Effector CD8-positive, alpha-beta T cell (primary cell): Measurements from ENCODE around the gene SLC7A1.

Experiments
- DNase-seq: peaks from one replicate; lab custom pipeline; 2025; lab: John Stamatoyannopoulos, UW

SLC7A1 gene

DNA sequence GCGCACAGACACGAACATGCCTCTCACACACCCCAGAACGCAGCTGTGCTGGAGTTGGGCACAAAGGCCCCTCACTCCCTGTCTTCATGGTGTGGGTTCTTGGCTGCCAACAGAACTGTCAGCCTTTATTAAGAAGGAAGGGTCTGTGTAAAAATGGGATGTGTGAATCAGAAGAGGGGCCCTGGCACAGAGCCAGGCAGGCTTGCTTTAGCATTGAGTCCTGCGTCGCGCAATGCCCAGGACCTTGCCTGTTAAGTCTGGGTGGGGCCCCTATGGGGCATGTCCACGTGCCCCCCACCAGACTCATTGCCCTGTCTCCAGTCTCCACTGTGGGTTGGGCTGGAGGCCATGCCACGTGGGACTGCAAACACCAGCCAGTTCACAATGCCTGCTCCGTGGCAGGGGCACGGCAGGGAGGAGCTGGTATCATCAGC, 84.8 kb downstream of the SLC7A1 start:
- no peak for DNase-seq

- DNase-seq = no peak
Measured at GRCh38 chr13:29509999-29510589, 85.4 kb downstream of the SLC7A1 start.

GRCh38 chr13:29508876-29509252, 86.6 kb downstream of the SLC7A1 start:
- DNase-seq = no peak

- DNase-seq = peak; percentile 63
Measured at GRCh38 chr13:29508130-29508875, 87.2 kb downstream of the SLC7A1 start.

DNA sequence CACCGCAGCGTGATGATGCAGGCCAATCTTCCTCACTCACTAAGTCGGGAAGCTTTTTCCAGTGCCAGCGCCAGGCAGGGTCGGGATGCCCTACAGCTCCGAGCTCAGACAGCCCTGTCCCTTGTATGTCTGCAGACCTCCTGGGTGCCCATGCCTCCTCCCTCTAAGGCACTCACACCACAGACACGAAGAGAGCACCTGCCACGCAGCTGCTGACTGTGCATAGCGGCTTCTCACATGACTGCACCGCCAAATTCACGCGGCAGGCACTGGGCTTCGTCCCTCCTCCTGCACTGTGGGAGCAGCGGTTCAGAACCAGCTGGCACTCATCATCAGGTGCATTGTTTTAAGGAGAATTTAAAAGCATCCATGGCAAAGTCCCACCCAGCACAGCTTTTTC, 88.1 kb downstream of the SLC7A1 start:
- DNase-seq = no peak

GRCh38 chr13:29505950-29506349, 89.5 kb downstream of the SLC7A1 start:
- no peak for DNase-seq

GRCh38 chr13:29505511-29505910, 90.0 kb downstream of the SLC7A1 start:
- DNase-seq = no peak

GRCh38 chr13:29504691-29505090, 90.8 kb downstream of the SLC7A1 start:
- no peak for DNase-seq

GRCh38 chr13:29503041-29503837, 92.2 kb downstream of the SLC7A1 start:
- DNase-seq = no peak

DNA sequence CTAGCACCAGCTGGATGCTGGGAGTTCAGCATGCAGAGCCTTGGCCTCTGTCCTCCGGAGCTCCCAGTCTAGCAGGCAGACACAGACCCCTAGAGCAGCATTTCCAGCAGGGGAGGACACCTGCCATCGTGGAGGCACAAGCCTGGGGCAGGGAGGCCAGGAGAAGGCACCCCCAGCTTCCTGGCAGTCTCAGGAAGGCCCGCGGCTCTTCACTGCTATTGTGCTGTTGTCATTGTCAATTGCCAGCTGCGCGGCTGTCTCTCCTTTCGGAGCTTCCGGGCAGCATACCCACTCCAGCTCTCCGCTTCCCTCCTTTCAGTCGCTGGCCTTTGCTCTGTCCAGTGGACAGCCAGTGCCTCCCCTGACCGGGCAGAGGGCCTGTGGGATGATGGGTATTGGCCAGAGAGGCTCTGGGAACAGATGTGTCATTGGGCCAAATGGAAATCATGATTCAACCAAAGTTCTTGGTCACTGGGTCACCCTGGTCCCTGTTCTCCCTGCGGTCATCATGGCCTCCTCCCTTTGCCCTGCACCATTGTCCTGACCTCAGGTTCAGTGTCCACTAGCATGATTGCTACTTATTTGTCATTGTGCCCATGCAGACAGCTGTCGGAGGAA, 93.0 kb downstream of the SLC7A1 start:
- no peak for DNase-seq

GRCh38 chr13:29501674-29502073, 93.8 kb downstream of the SLC7A1 start:
- DNase-seq = no peak

GRCh38 chr13:29500386-29500785, 95.1 kb downstream of the SLC7A1 start:
- no peak for DNase-seq

DNA sequence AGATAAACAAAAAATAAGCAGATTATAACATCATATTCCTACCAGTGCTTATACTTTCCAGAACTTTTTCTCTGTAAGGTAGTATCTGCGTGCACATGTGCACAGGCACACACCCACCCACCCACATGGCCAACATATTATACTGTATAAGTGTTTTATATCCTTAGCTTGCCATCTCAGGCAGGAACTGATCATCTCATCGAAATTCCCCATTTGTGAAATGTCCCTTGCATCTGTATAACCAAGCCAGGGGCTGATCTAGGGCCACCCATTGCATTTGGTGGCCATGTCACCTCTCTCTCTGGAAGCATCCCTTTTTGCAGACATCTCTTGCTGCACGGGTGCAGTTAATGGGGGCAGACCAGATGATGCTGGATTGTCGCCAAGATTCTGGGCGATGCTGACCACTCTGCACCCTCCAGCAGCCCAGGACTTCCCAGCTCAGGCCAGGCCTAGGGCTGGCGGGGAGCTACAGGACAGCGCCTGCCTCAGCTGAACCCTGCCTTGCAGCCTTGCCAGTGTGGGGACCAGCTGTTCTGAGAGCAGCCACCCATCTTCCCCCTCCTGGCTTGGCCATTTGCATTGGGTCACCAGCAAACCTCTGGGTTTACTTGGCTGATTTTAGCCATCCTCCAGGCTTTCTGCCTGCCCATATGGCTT, 95.9 kb downstream of the SLC7A1 start:
- no peak for DNase-seq

GRCh38 chr13:29498426-29499040, 97.0 kb downstream of the SLC7A1 start:
- DNase-seq = no peak

DNA sequence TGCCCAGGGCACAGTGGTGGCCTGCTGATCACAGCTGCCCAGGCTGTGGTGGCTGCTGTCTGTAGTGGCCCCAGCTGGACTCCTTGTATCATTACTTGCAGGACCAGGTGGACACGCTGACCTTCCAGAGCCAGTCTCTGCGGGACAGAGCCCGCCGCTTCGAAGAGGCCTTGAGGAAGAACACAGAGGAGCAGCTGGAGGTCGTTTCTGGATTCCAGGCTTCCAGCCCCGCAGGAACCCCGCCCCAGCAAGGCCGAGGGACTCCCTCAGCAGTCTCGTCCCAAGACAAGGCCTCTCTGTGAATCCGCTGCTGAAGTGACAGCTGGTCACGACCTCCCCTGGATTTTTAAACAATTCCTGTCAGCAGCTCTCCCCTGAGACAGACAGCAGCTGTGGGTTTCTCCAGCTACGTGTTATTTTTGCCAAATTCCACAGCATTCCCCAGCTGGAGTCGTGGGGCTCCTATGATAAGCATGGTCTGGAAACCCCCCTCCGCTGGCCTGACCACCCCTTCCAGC, 98.3 kb downstream of the SLC7A1 start:
- no peak for DNase-seq

- no peak for DNase-seq
Measured at GRCh38 chr13:29496241-29496712, 99.2 kb downstream of the SLC7A1 start.

- DNase-seq = no peak
Measured at GRCh38 chr13:29494520-29494919, 101.0 kb downstream of the SLC7A1 start.

- no peak for DNase-seq
Measured at GRCh38 chr13:29493796-29494195, 101.7 kb downstream of the SLC7A1 start.

- no peak for DNase-seq
Measured at GRCh38 chr13:29491248-29491647, 104.2 kb downstream of the SLC7A1 start.

GRCh38 chr13:29490561-29490885, 105.0 kb downstream of the SLC7A1 start:
- no peak for DNase-seq
